Right lobe of liver (tissue), 6 donors: ENCODE measurements around the gene PIK3CG. TPM values are rescaled to one million over a fixed set of nuclear protein-coding genes. Genes with fewer than 3 reads are reported as not detected.

Experiments
- ATAC-seq, 4 donors: fragments of 200-7000 bp; cut with Tn5 transposase; one replicate each; pipeline ENCODE4 v1.9.1; 2020; ENCODE audit warnings: mild to moderate bottlenecking in 4 of 4, moderate library complexity in 4 of 4
- DNase-seq, 3 donors: peaks; one replicate each; pipeline ENCODE4 v3.0.0-alpha.2; 2020
- H3K27ac ChIP-seq, 3 donors: fragments of 200-600 bp; one replicate each; pipeline ENCODE4 v1.8.0; 2022
- H3K27me3 ChIP-seq, 2 donors: fragments of 200-600 bp; one replicate each; pipeline ENCODE4 v1.8.0; 2022
- H3K36me3 ChIP-seq, 4 donors: fragments of 200-600 bp; sonication (generic) in 1 of 4; one replicate each; pipeline versions ENCODE4 v1.5.1 to v1.8.0; 2017 to 2022; ENCODE audit warnings: control low read depth in 1 of 4
- H3K4me1 ChIP-seq, 4 donors: fragments of 200-600 bp; sonication (generic) in 1 of 4; one replicate each; pipeline versions ENCODE4 v1.5.1 to v1.8.0; 2017 to 2022; ENCODE audit warnings: control low read depth in 1 of 4
- H3K4me3 ChIP-seq, 3 donors: fragments of 200-600 bp; one replicate each; pipeline ENCODE4 v1.8.0; 2022
- H3K9me3 ChIP-seq, 4 donors: fragments of 200-600 bp; sonication (generic) in 1 of 4; one replicate each; pipeline versions ENCODE4 v1.5.1 to v1.8.0; 2017 to 2022; ENCODE audit warnings: control low read depth in 1 of 4
- POLR2A ChIP-seq: fragments of 450-650 bp; IDR thresholded peaks from one replicate; pipeline ENCODE4 v1.6.1; 2017; ENCODE audit warnings: antibody characterized with exemption, mild to moderate bottlenecking
- WGBS: methylation state at CpG from one replicate; pipeline ENCODE4 v1.1.6; 2018; ENCODE audit warnings: low coverage, low lambda C conversion rate; ENCODE audit not compliant: insufficient coverage; ENCODE audit errors: missing lambda C conversion rate; 5-methylcytosine and 5-hydroxymethylcytosine counted together
- intact Hi-C, 2 donors: fragments of 100-400 bp; cut with DNase I; formaldehyde crosslinking; loops; one replicate each; pipeline versions ENCODE4 v1.11.2 to v1.14.1; 2022
- total RNA-seq, 6 experiments: library from RNA; depleted of rRNA in 2 of 6; stranded (reverse); fragments of >200 nt in 2 of 6; fragmentation: NEBNext Ultra II Directional in 3 of 6; extraction: Animal tissue kit (Norgen Biotek cat#: 25700) in 3 of 6; gene quantifications; one replicate each; pipeline versions ENCODE4 v1.1.0 to v1.2.4, GENCODE V29; 2016 to 2023
- TF ChIP-seq, protein P1 (sequence below), 4 donors: fragments of 200-600 bp in 3 of 4; fragments of 450-650 bp in 1 of 4; IDR thresholded peaks; one replicate each; pipeline versions ENCODE4 v1.5.1 to v1.8.0; 2016 to 2022; ENCODE audit warnings: antibody characterized with exemption in 4 of 4, mild to moderate bottlenecking in 2 of 4
- donor health status: DM: no; HTN: yes; CAD: no.
- donor health status: DM: no; HTN: no; CAD: no.
- donor health status: DM: no; HTN: no; CAD: no.
- donor health status: DM: no; HTN: yes; CAD: no.
- donor health status: DM: no; HTN: yes; CAD: no.

PIK3CG gene
- total RNA-seq, 6 experiments from 2014 or later = 0.53 to 1.9 (median 0.71) TPM

GRCh38 chr7:106820321-106821217, 44.5 kb upstream of the PIK3CG start:
- DNase-seq (no peak), ATAC-seq (no peak)
- no peak overlapping the region for H3K27ac ChIP-seq
- intact Hi-C loops = no loop called here
- WGBS = 39% methylated on average over 2 of the region's 4 CpGs
- H3K4me3 ChIP-seq = no peak overlapping the region
- no peaks in the 10 kb centered on the region for H3K4me1 ChIP-seq
- no peaks in the 10 kb centered on the region for H3K36me3 ChIP-seq
- TF ChIP-seq, protein P1, sequence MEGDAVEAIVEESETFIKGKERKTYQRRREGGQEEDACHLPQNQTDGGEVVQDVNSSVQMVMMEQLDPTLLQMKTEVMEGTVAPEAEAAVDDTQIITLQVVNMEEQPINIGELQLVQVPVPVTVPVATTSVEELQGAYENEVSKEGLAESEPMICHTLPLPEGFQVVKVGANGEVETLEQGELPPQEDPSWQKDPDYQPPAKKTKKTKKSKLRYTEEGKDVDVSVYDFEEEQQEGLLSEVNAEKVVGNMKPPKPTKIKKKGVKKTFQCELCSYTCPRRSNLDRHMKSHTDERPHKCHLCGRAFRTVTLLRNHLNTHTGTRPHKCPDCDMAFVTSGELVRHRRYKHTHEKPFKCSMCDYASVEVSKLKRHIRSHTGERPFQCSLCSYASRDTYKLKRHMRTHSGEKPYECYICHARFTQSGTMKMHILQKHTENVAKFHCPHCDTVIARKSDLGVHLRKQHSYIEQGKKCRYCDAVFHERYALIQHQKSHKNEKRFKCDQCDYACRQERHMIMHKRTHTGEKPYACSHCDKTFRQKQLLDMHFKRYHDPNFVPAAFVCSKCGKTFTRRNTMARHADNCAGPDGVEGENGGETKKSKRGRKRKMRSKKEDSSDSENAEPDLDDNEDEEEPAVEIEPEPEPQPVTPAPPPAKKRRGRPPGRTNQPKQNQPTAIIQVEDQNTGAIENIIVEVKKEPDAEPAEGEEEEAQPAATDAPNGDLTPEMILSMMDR (IDR thresholded peaks at IDR 0.05) = no peak
- no peaks in the 10 kb centered on the region for H3K27me3 ChIP-seq
- no peaks in the 10 kb centered on the region for H3K9me3 ChIP-seq

DNA sequence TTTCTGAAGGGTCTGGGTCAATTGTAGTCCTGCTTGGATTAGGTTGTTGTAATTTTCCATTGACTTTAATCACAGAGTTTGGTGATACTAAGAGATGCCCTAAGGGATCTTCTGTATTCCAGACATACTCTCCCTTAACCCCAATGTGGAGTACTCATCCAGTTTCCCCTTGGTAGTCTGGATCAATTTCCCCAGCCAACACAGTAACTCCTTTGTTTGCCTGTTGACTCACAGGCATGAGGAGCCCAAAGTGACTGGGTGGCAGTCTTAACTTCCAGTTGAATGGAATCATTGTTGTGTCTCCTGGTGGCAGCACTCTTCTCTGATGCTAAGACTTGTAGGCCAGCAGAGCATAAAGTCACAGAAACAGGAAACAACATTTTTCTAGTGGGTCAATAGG, 41.5 kb upstream of the PIK3CG start:
- no peaks in the 10 kb centered on the region for H3K36me3 ChIP-seq
- no peak overlapping the region for H3K27ac ChIP-seq
- no peak overlapping the region for H3K4me3 ChIP-seq
- H3K4me1 ChIP-seq = no peaks in the 10 kb centered on the region
- H3K27me3 ChIP-seq = no peaks in the 10 kb centered on the region
- ATAC-seq = no peak
- intact Hi-C loops = no loop called here
- no peak for DNase-seq
- no peaks in the 10 kb centered on the region for H3K9me3 ChIP-seq
- no peak for TF ChIP-seq POLR2A
- TF ChIP-seq, protein P1 (IDR thresholded peaks at IDR 0.05) = no peak

DNA sequence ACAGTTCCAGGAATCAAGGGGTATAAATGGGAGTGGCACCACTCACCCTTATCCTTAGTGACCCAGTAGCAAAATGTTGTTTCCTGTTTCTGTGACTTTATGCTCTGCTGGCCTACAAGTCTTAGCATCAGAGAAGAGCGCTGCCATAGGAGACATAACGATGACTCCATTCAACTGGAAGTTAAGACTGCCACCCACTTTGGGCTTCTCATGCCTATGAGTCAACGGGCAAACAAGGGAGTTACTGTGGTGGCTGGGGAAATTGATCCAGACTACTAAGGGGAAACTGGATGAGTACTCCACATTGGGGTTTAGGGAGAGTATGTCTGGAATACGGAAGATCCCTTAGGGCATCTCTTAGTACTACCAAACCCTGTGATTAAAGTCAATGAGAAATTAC, 40.6 kb upstream of the PIK3CG start:
- no peaks in the 10 kb centered on the region for H3K27me3 ChIP-seq
- ATAC-seq = no peak
- H3K27ac ChIP-seq = no peak overlapping the region
- TF ChIP-seq, protein P1 (IDR thresholded peaks at IDR 0.05) = no peak
- no peak for TF ChIP-seq POLR2A
- no peaks in the 10 kb centered on the region for H3K9me3 ChIP-seq
- H3K4me1 ChIP-seq = no peaks in the 10 kb centered on the region
- intact Hi-C loops = no loop called here
- DNase-seq = no peak
- WGBS = 73% methylated on average over 3 of the region's 4 CpGs
- no peak overlapping the region for H3K4me3 ChIP-seq
- H3K36me3 ChIP-seq = no peaks in the 10 kb centered on the region

- DNase-seq = no peak
- Histone ChIP-seq H3K27ac (no peak overlapping the region), H3K27me3 (no peaks in the 10 kb centered on the region), H3K9me3 (no peaks in the 10 kb centered on the region), H3K36me3 (no peaks in the 10 kb centered on the region), H3K4me3 (no peak overlapping the region), H3K4me1 (no peaks in the 10 kb centered on the region)
- no peak for ATAC-seq
- no peak for TF ChIP-seq POLR2A
- TF ChIP-seq, protein P1 (IDR thresholded peaks at IDR 0.05) = no peak
- WGBS = 59% methylated on average over 2 of the region's 2 CpGs
- intact Hi-C loops = no loop called here
Measured at GRCh38 chr7:106827626-106828025, 37.5 kb upstream of the PIK3CG start.
